GM15510 (cell line): ENCODE results near the gene ZFYVE28.

ENCODE experiments used
- POLR2A ChIP-seq: IDR thresholded peaks from 3 replicates; pipeline ENCODE4 v1.6.1; 2011; ENCODE audit warnings: borderline replicate concordance; ENCODE audit not compliant: insufficient read length; ENCODE audit errors: extremely low read depth

ZFYVE28 gene

DNA sequence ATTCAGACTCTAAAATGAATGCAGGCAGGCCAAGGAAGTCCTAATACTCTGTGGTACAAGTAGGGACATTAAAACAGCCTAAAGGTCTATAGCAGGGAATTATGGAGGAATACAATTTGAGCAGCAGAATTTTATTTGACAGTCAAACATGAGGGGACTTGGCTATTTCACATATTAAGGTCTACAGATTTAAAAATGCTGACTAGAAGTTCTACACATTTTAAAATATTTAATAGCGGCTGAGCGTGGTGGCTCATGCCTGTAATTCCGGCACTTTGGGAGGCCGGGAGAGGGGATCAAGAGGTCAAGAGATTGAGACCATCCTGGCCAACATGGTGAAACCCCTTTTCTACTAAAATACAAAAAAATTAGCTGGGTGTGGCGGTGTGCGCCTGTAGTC, 187.4 kb downstream of the ZFYVE28 start:
- no peak for TF ChIP-seq POLR2A

DNA sequence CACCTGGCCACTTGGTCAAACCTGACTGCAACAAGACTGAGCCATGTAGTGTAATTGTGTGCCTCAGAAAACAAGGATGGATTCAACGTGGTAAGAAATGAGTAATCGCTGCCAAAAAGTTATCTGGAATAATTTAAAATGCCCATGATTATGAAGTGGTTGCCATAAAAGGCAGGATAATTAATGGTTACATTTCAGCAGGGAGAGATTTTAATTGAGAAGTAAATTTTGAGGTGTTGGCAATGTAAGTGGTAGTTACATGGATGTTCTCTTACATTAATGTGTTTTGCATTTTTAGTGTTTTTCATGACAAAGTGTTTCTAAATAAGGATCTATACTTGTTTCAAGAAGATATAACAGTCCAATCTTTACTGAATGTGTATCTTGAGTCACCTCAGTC, 192.2 kb downstream of the ZFYVE28 start:
- no peak for TF ChIP-seq POLR2A

DNA sequence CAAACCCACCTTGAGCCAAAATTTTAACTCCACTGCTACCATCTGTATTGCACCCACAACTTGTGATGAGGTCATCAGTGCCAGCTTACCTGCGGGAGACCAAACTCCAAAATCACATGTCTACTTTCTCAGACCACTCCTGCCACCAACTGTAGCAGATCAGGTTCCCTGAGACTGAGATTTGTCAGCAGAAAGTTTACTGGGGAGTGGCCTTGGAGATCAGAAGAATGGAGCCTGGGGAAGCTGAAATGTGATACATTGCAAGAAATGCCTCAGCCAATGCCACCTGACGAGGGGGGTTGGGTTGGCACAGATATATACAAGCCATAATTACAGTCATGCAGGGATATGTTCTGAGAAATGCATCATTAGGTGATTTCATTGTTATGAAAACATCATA, 195.6 kb downstream of the ZFYVE28 start:
- TF ChIP-seq POLR2A = no peak

DNA sequence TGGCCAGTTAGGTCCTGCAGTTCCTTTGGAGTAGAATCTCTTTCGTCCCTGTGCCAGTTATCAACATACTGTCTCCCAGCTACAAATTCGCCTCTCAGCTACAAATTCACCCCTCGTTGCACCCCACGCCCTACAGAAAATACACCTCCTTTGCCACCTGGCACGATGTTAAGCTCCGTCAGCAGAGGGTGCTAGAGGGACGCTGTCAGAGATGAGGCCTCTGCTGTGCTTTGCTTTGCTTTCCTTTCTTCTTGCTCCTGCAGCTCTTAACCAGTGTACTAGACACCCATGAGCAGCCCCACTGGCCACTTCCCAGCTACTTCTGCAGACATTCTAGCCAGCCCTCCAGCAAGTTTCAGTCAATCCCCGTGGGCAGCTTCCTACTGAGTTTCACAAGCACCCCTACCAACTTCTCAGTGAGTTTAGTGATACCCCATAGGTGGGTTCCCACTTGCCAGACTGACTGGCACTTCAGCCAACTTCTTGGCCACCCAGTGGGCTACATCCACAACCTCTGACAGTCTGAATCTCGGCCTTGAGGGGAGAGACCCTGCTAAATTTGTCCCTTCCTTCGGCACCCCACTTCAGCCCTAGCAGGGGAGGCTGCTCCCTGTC, 198.3 kb downstream of the ZFYVE28 start:
- TF ChIP-seq POLR2A = no peak
